Parathyroid adenoma (tissue), 2 donors: ENCODE results near the gene ARID4B.

ENCODE experiments used
- H2AFZ ChIP-seq: fragments of 300-600 bp; sonication (generic); one replicate; pipeline ENCODE4 v1.7.0; 2017; ENCODE audit warnings: antibody characterized with exemption, mild to moderate bottlenecking
- H3K27ac ChIP-seq: fragments of 300-600 bp; sonication (generic); one replicate; pipeline ENCODE4 v1.7.0; 2017
- H3K27me3 ChIP-seq: fragments of 300-600 bp; sonication (generic); one replicate; pipeline ENCODE4 v1.7.0; 2017; ENCODE audit warnings: low read length; ENCODE audit not compliant: control insufficient read depth, insufficient read depth
- H3K36me3 ChIP-seq: fragments of 300-600 bp; sonication (generic); one replicate; pipeline ENCODE4 v1.7.0; 2017; ENCODE audit warnings: low read length; ENCODE audit not compliant: control insufficient read depth, insufficient read depth
- H3K4me1 ChIP-seq: fragments of 300-600 bp; sonication (generic); one replicate; pipeline ENCODE4 v1.7.0; 2017; ENCODE audit warnings: control low read depth
- H3K4me2 ChIP-seq: fragments of 300-600 bp; sonication (generic); one replicate; pipeline ENCODE4 v1.7.0; 2017; ENCODE audit warnings: low read length
- H3K4me3 ChIP-seq: fragments of 300-600 bp; sonication (generic); one replicate; pipeline ENCODE4 v1.7.0; 2017; ENCODE audit warnings: low read depth, low read length
- H3K79me2 ChIP-seq: fragments of 300-600 bp; sonication (generic); one replicate; pipeline ENCODE4 v1.7.0; 2017; ENCODE audit warnings: control low read depth
- H3K9ac ChIP-seq: fragments of 300-600 bp; sonication (generic); one replicate; pipeline ENCODE4 v1.7.0; 2017; ENCODE audit warnings: mild to moderate bottlenecking
- H3K9me3 ChIP-seq: fragments of 300-600 bp; sonication (generic); one replicate; pipeline ENCODE4 v1.7.0; 2017; ENCODE audit warnings: low read length; ENCODE audit not compliant: control insufficient read depth
- TF ChIP-seq, protein P1 (sequence below): fragments of 300-600 bp; sonication (generic); IDR thresholded peaks from one replicate; pipeline ENCODE4 v1.7.0; 2017; ENCODE audit warnings: antibody characterized with exemption, mild to moderate bottlenecking
- donor health status: primary hyperparathyroidism.

ARID4B gene

DNA sequence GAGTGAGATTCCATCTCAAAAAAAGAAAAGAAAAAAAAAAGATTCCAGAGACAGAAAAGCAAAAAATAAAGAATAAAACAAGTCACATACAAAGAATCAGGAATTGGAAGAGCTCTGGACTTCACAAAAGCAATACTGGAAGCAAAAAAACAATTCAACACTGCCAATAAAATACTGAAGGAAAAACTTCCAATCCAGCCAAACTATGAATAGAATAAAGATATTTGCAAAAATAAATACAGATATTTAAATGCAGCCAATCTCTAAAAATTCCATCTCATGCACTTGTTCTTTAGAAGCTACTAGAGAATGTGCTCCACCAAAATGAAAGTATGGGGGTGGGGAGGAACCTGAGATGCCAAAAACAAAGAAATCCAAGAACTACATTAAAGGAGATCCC is 137.5 kb downstream of the ARID4B start:
- no peak overlapping the region for H2AFZ ChIP-seq
- H3K79me2 ChIP-seq: no peaks in the 10 kb centered on the region
- H3K4me1 ChIP-seq: no peaks in the 10 kb centered on the region
- H3K9ac ChIP-seq: no peak overlapping the region
- H3K4me2 ChIP-seq: no peak overlapping the region
- TF ChIP-seq, protein P1, sequence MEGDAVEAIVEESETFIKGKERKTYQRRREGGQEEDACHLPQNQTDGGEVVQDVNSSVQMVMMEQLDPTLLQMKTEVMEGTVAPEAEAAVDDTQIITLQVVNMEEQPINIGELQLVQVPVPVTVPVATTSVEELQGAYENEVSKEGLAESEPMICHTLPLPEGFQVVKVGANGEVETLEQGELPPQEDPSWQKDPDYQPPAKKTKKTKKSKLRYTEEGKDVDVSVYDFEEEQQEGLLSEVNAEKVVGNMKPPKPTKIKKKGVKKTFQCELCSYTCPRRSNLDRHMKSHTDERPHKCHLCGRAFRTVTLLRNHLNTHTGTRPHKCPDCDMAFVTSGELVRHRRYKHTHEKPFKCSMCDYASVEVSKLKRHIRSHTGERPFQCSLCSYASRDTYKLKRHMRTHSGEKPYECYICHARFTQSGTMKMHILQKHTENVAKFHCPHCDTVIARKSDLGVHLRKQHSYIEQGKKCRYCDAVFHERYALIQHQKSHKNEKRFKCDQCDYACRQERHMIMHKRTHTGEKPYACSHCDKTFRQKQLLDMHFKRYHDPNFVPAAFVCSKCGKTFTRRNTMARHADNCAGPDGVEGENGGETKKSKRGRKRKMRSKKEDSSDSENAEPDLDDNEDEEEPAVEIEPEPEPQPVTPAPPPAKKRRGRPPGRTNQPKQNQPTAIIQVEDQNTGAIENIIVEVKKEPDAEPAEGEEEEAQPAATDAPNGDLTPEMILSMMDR: no peak
- no peak overlapping the region for H3K4me3 ChIP-seq
- H3K27ac ChIP-seq: no peak overlapping the region
- H3K36me3 ChIP-seq: no peaks in the 10 kb centered on the region
- H3K27me3 ChIP-seq: no peaks in the 10 kb centered on the region
- H3K9me3 ChIP-seq: no peaks in the 10 kb centered on the region

DNA sequence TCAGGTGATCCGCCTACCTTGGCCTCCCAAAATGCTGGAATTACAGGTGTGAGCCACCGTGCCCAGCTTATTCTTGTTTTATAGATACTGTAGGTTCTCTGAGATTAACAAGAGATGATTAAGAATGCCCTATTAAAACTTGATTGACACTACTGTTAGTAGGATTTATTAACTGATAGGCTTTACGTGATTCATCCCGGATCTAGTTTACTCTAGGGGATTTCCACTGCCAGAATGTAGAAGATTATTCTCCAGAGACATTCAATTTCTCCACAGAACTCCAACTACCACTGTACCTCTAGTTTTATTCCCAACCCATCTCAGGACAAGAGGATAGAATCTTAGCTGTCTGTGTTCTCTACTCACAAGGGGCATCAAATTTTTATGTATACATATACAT is 140.7 kb downstream of the ARID4B start:
- Histone ChIP-seq H3K27me3 (no peaks in the 10 kb centered on the region), H3K27ac (no peak overlapping the region), H3K9me3 (no peaks in the 10 kb centered on the region), H3K79me2 (no peaks in the 10 kb centered on the region), H3K36me3 (no peaks in the 10 kb centered on the region), H3K4me1 (no peaks in the 10 kb centered on the region), H2AFZ (no peak overlapping the region), H3K9ac (no peak overlapping the region), H3K4me3 (no peak overlapping the region), H3K4me2 (no peak overlapping the region)
- TF ChIP-seq, protein P1: no peak

GRCh38 chr1:235181561-235182245 is 146.3 kb downstream of the ARID4B start:
- H3K79me2 ChIP-seq: no peaks in the 10 kb centered on the region
- H3K27ac ChIP-seq: no peak overlapping the region
- H2AFZ ChIP-seq: no peak overlapping the region
- no peaks in the 10 kb centered on the region for H3K9me3 ChIP-seq
- no peak overlapping the region for H3K4me3 ChIP-seq
- H3K9ac ChIP-seq: no peak overlapping the region
- no peaks in the 10 kb centered on the region for H3K36me3 ChIP-seq
- TF ChIP-seq, protein P1: no peak
- H3K4me1 ChIP-seq: no peaks in the 10 kb centered on the region
- no peaks in the 10 kb centered on the region for H3K27me3 ChIP-seq
- no peak overlapping the region for H3K4me2 ChIP-seq

- no peak overlapping the region for H3K27ac ChIP-seq
- no peak overlapping the region for H3K4me2 ChIP-seq
- H3K9me3 ChIP-seq: no peaks in the 10 kb centered on the region
- H3K36me3 ChIP-seq: no peaks in the 10 kb centered on the region
- H3K27me3 ChIP-seq: no peaks in the 10 kb centered on the region
- H3K79me2 ChIP-seq: no peaks in the 10 kb centered on the region
- H2AFZ ChIP-seq: no peak overlapping the region
- no peaks in the 10 kb centered on the region for H3K4me1 ChIP-seq
- H3K9ac ChIP-seq: no peak overlapping the region
- no peak overlapping the region for H3K4me3 ChIP-seq
- TF ChIP-seq, protein P1: no peak
Measured at GRCh38 chr1:235180916-235181460, 147.0 kb downstream of the ARID4B start.

DNA sequence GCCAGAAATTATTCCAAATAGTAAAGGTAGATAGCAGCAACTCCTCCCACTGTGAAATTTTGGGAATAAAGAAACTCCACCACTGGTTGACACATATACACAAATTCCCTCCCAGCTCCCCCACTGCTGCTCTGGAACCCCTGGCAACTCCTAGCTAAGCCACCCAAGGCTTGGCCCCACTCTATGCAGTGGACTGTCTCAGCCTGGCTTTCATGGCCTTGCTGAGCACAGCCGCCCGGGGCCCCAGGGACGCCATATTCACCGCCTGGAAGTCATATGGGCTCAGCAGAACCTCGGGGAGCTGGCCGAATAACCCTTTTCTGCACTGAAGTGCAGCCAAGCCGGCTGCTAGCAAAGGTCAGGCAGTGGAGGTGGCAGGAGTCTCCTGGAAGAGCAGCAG is 151.5 kb downstream of the ARID4B start:
- Histone ChIP-seq H3K27ac (no peak overlapping the region), H2AFZ (no peak overlapping the region), H3K4me1 (no peaks in the 10 kb centered on the region), H3K9me3 (no peaks in the 10 kb centered on the region), H3K9ac (no peak overlapping the region), H3K4me3 (no peak overlapping the region), H3K79me2 (no peaks in the 10 kb centered on the region), H3K4me2 (no peak overlapping the region), H3K36me3 (no peaks in the 10 kb centered on the region), H3K27me3 (no peaks in the 10 kb centered on the region)
- TF ChIP-seq, protein P1: no peak
